Measurements from ENCODE around the gene TMEM163. TPM values are rescaled to one million over a fixed set of nuclear protein-coding genes. Genes with fewer than 3 reads are reported as not detected.

TMEM163 gene
- total and polyA plus RNA-seq, 2 donors from 2014 or later: 2.6 to 5.9 TPM

- no peak overlapping the region for H3K4me3 ChIP-seq (ENCODE audit: low read length in 3 of 3)
- no peak for TF ChIP-seq CTCF (IDR thresholded peaks at IDR 0.05; ENCODE audit: borderline replicate concordance, extremely low read depth, insufficient read depth)
- DNase-seq (no peak), FAIRE-seq (no peak)
- H3K9ac ChIP-seq (ENCODE audit: low read length in 3 of 3): no peak overlapping the region
- H3K27ac ChIP-seq (ENCODE audit: low read depth in 2 of 2, low read length in 2 of 2): no peak overlapping the region
- intact Hi-C loops (cut with DNase I): no loop called here
- no peaks in the 10 kb centered on the region for H3K36me3 ChIP-seq (ENCODE audit: control insufficient read depth in 2 of 3, insufficient read depth in 3 of 3, low read length in 3 of 3)
- no peaks in the 10 kb centered on the region for H3K27me3 ChIP-seq (ENCODE audit: control insufficient read depth, insufficient read depth, low read length)
- H3K9me3 ChIP-seq (ENCODE audit: control insufficient read depth in 2 of 3, insufficient read depth in 1 of 3, low read length in 3 of 3): no peaks in the 10 kb centered on the region
- H3K4me1 ChIP-seq (ENCODE audit: control insufficient read depth in 2 of 3, insufficient read depth in 2 of 3, low read depth in 1 of 3, low read length in 3 of 3): no peaks in the 10 kb centered on the region
Measured at GRCh38 chr2:134540990-134541389, 177.8 kb downstream of the TMEM163 start.

GRCh38 chr2:134539981-134540380, 178.8 kb downstream of the TMEM163 start:
- no peak for TF ChIP-seq CTCF (IDR thresholded peaks at IDR 0.05; ENCODE audit: borderline replicate concordance, extremely low read depth, insufficient read depth)
- DNase-seq: no peak
- H3K4me3 ChIP-seq (ENCODE audit: low read length in 3 of 3): no peak overlapping the region
- no peak overlapping the region for H3K9ac ChIP-seq (ENCODE audit: low read length in 3 of 3)
- intact Hi-C loops (cut with DNase I): no loop called here
- no peaks in the 10 kb centered on the region for H3K36me3 ChIP-seq (ENCODE audit: control insufficient read depth in 2 of 3, insufficient read depth in 3 of 3, low read length in 3 of 3)
- no peaks in the 10 kb centered on the region for H3K27me3 ChIP-seq (ENCODE audit: control insufficient read depth, insufficient read depth, low read length)
- H3K9me3 ChIP-seq (ENCODE audit: control insufficient read depth in 2 of 3, insufficient read depth in 1 of 3, low read length in 3 of 3): no peaks in the 10 kb centered on the region
- no peaks in the 10 kb centered on the region for H3K4me1 ChIP-seq (ENCODE audit: control insufficient read depth in 2 of 3, insufficient read depth in 2 of 3, low read depth in 1 of 3, low read length in 3 of 3)
- FAIRE-seq: no peak
- H3K27ac ChIP-seq (ENCODE audit: low read depth in 2 of 2, low read length in 2 of 2): no peak overlapping the region

- Histone ChIP-seq H3K27me3 (ENCODE audit: control insufficient read depth, insufficient read depth, low read length) (no peaks in the 10 kb centered on the region), H3K27ac (ENCODE audit: low read depth in 2 of 2, low read length in 2 of 2) (no peak overlapping the region), H3K4me1 (ENCODE audit: control insufficient read depth in 2 of 3, insufficient read depth in 2 of 3, low read depth in 1 of 3, low read length in 3 of 3) (no peaks in the 10 kb centered on the region), H3K9ac (ENCODE audit: low read length in 3 of 3) (no peak overlapping the region), H3K9me3 (ENCODE audit: control insufficient read depth in 2 of 3, insufficient read depth in 1 of 3, low read length in 3 of 3) (no peaks in the 10 kb centered on the region), H3K36me3 (ENCODE audit: control insufficient read depth in 2 of 3, insufficient read depth in 3 of 3, low read length in 3 of 3) (no peaks in the 10 kb centered on the region), H3K4me3 (ENCODE audit: low read length in 3 of 3) (no peak overlapping the region)
- no peak for DNase-seq
- intact Hi-C loops (cut with DNase I): no loop called here
- TF ChIP-seq CTCF (IDR thresholded peaks at IDR 0.05; ENCODE audit: borderline replicate concordance, extremely low read depth, insufficient read depth): no peak
- FAIRE-seq: no peak
Measured at GRCh38 chr2:134537702-134538101, 181.1 kb downstream of the TMEM163 start.

- Histone ChIP-seq H3K9me3 (ENCODE audit: control insufficient read depth in 2 of 3, insufficient read depth in 1 of 3, low read length in 3 of 3) (no peaks in the 10 kb centered on the region), H3K27me3 (ENCODE audit: control insufficient read depth, insufficient read depth, low read length) (no peaks in the 10 kb centered on the region), H3K4me3 (ENCODE audit: low read length in 3 of 3) (no peak overlapping the region), H3K27ac (ENCODE audit: low read depth in 2 of 2, low read length in 2 of 2) (no peak overlapping the region), H3K9ac (ENCODE audit: low read length in 3 of 3) (no peak overlapping the region), H3K36me3 (ENCODE audit: control insufficient read depth in 2 of 3, insufficient read depth in 3 of 3, low read length in 3 of 3) (no peaks in the 10 kb centered on the region), H3K4me1 (ENCODE audit: control insufficient read depth in 2 of 3, insufficient read depth in 2 of 3, low read depth in 1 of 3, low read length in 3 of 3) (no peaks in the 10 kb centered on the region)
- TF ChIP-seq CTCF (IDR thresholded peaks at IDR 0.05; ENCODE audit: borderline replicate concordance, extremely low read depth, insufficient read depth): no peak
- DNase-seq (no peak), FAIRE-seq (no peak)
- intact Hi-C loops (cut with DNase I): no loop called here
Measured at GRCh38 chr2:134537121-134537520, 181.7 kb downstream of the TMEM163 start.
